ENCODE data around the gene EIF4E3.

EIF4E3 gene

GRCh38 chr3:71708476-71709105 lies 16.6 kb downstream of the EIF4E3 start:
- TF ChIP-seq SIN3A (IDR thresholded peaks at IDR 0.05; ENCODE audit: borderline replicate concordance, insufficient read depth, low read length) (no peak), POLR2AphosphoS5 (IDR thresholded peaks at IDR 0.05; ENCODE audit: low read depth, low read length) (no peak), REST (IDR thresholded peaks at IDR 0.05; ENCODE audit: insufficient read depth in 1 of 2, low read depth in 2 of 2, low read length in 2 of 2) (no peak), TAF1 (IDR thresholded peaks at IDR 0.05; ENCODE audit: borderline replicate concordance, insufficient read depth, low read length) (no peak), FOXP2 (optimal IDR thresholded peaks at IDR 0.05; ENCODE audit: borderline replicate concordance, extremely low read depth, extremely low read length, insufficient read depth) (no peak)

GRCh38 chr3:71707595-71707994 lies 17.6 kb downstream of the EIF4E3 start:
- TF ChIP-seq POLR2AphosphoS5 (IDR thresholded peaks at IDR 0.05; ENCODE audit: low read depth, low read length) = no peak
- no peak for TF ChIP-seq REST (IDR thresholded peaks at IDR 0.05; ENCODE audit: insufficient read depth in 1 of 2, low read depth in 2 of 2, low read length in 2 of 2)
- TF ChIP-seq FOXP2 (optimal IDR thresholded peaks at IDR 0.05; ENCODE audit: borderline replicate concordance, extremely low read depth, extremely low read length, insufficient read depth) = no peak
- no peak for TF ChIP-seq SIN3A (IDR thresholded peaks at IDR 0.05; ENCODE audit: borderline replicate concordance, insufficient read depth, low read length)
- TF ChIP-seq TAF1 (IDR thresholded peaks at IDR 0.05; ENCODE audit: borderline replicate concordance, insufficient read depth, low read length) = no peak

GRCh38 chr3:71705681-71706080 lies 19.5 kb downstream of the EIF4E3 start:
- TF ChIP-seq FOXP2 (optimal IDR thresholded peaks at IDR 0.05; ENCODE audit: borderline replicate concordance, extremely low read depth, extremely low read length, insufficient read depth) = no peak
- TF ChIP-seq TAF1 (IDR thresholded peaks at IDR 0.05; ENCODE audit: borderline replicate concordance, insufficient read depth, low read length) = no peak
- no peak for TF ChIP-seq SIN3A (IDR thresholded peaks at IDR 0.05; ENCODE audit: borderline replicate concordance, insufficient read depth, low read length)
- TF ChIP-seq REST (IDR thresholded peaks at IDR 0.05; ENCODE audit: insufficient read depth in 1 of 2, low read depth in 2 of 2, low read length in 2 of 2) = no peak
- no peak for TF ChIP-seq POLR2AphosphoS5 (IDR thresholded peaks at IDR 0.05; ENCODE audit: low read depth, low read length)

GRCh38 chr3:71704915-71705314 lies 20.3 kb downstream of the EIF4E3 start:
- TF ChIP-seq REST (IDR thresholded peaks at IDR 0.05; ENCODE audit: insufficient read depth in 1 of 2, low read depth in 2 of 2, low read length in 2 of 2) (no peak), TAF1 (IDR thresholded peaks at IDR 0.05; ENCODE audit: borderline replicate concordance, insufficient read depth, low read length) (no peak), FOXP2 (optimal IDR thresholded peaks at IDR 0.05; ENCODE audit: borderline replicate concordance, extremely low read depth, extremely low read length, insufficient read depth) (no peak), SIN3A (IDR thresholded peaks at IDR 0.05; ENCODE audit: borderline replicate concordance, insufficient read depth, low read length) (no peak), POLR2AphosphoS5 (IDR thresholded peaks at IDR 0.05; ENCODE audit: low read depth, low read length) (no peak)

All from PFSK-1 (cell line).